Measurements from ENCODE around the gene BTBD16. TPM values are rescaled to one million over a fixed set of nuclear protein-coding genes. Genes with fewer than 3 reads are reported as not detected.

Gene BTBD16
- total and polyA plus RNA-seq, 2 donors (not counting 3 experiments of a cell fraction or from before 2014, with no cell fraction given): 0.04 TPM; not detected in 1

DNA sequence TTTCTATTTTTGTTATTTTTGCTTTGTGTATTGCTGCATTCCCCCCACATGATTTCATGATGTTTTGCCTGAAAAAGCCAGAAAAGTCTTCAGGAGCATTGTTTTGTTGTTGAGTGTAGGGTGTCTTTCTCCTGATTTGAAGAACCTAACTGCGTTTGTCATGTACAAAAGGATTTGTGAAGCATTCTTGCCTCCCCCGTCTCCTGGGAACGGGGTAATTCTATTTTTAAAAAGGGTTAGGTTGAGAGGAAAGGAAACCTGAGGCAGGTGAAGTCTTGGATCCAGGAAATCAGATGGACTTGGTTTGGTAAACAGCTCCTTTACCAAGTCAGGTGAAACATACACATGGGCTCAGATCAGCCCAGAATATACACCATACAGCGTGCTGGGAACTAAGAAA lies 26.0 kb upstream of the BTBD16 start:
- no peak for TF ChIP-seq JUN (IDR thresholded peaks at IDR 0.05; ENCODE audit: borderline replicate concordance, insufficient read depth, insufficient read length, low read depth)
- TF ChIP-seq EZH2 (IDR thresholded peaks at IDR 0.05; ENCODE audit: borderline replicate concordance, low read depth, low read length, severe bottlenecking): no peak
- TF ChIP-seq POLR2AphosphoS5 (IDR thresholded peaks at IDR 0.05; ENCODE audit: insufficient read depth, low read depth, low read length): no peak
- TF ChIP-seq GATA2 (IDR thresholded peaks at IDR 0.05; ENCODE audit: insufficient read depth, insufficient read length, low read depth, low read length): no peak
- no peak for TF ChIP-seq POLR2A (IDR thresholded peaks at IDR 0.05; ENCODE audit: low read depth, low read length)
- no peak for TF ChIP-seq MYC (IDR thresholded peaks at IDR 0.05; ENCODE audit: low read depth, low read length)
- TF ChIP-seq, protein P1, sequence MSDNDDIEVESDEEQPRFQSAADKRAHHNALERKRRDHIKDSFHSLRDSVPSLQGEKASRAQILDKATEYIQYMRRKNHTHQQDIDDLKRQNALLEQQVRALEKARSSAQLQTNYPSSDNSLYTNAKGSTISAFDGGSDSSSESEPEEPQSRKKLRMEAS (IDR thresholded peaks at IDR 0.05; ENCODE audit: insufficient read depth, insufficient read length): no peak
- TF ChIP-seq FOS (IDR thresholded peaks at IDR 0.05; ENCODE audit: borderline replicate concordance, insufficient read depth, low read length): no peak
- TF ChIP-seq, protein P2, sequence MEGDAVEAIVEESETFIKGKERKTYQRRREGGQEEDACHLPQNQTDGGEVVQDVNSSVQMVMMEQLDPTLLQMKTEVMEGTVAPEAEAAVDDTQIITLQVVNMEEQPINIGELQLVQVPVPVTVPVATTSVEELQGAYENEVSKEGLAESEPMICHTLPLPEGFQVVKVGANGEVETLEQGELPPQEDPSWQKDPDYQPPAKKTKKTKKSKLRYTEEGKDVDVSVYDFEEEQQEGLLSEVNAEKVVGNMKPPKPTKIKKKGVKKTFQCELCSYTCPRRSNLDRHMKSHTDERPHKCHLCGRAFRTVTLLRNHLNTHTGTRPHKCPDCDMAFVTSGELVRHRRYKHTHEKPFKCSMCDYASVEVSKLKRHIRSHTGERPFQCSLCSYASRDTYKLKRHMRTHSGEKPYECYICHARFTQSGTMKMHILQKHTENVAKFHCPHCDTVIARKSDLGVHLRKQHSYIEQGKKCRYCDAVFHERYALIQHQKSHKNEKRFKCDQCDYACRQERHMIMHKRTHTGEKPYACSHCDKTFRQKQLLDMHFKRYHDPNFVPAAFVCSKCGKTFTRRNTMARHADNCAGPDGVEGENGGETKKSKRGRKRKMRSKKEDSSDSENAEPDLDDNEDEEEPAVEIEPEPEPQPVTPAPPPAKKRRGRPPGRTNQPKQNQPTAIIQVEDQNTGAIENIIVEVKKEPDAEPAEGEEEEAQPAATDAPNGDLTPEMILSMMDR (IDR thresholded peaks at IDR 0.05; ENCODE audit: extremely low read depth in 1 of 2, insufficient read depth in 1 of 2, low read depth in 1 of 2, low read length in 2 of 2): no peak
- H3K9me1 ChIP-seq (replicated peaks; ENCODE audit: control insufficient read depth, extremely low read depth, insufficient read depth, low read length): no peaks in the 10 kb centered on the region
- no peak overlapping the region for H3K9ac ChIP-seq (replicated peaks; ENCODE audit: extremely low read depth, insufficient read depth, low read length)
- no peaks in the 10 kb centered on the region for H3K27me3 ChIP-seq (ENCODE audit: control insufficient read depth in 2 of 2, insufficient read depth in 2 of 2, low read length in 2 of 2)
- no TSS peak for BruUV-seq (replicated peaks)
- no peak overlapping the region for H2AFZ ChIP-seq (ENCODE audit: low read depth, low read length)
- no peaks in the 10 kb centered on the region for H3K4me1 ChIP-seq (ENCODE audit: control insufficient read depth, extremely low read depth, insufficient read depth, low read length)
- H3K27ac ChIP-seq (ENCODE audit: insufficient read depth, low read depth, low read length): no peak overlapping the region
- ChIA-PET CTCF (interaction anchor here (1.5 to 2.1 kb wide), 2 partner anchors 18 to 23 kb away, joined by 6 read pairs; no protein-coding TSS in a partner anchor), POLR2A (no interaction called here)
- FAIRE-seq (no peak), DNase-seq (ENCODE audit: low read depth, low spot score) (no peak)
- no peak overlapping the region for H3K4me3 ChIP-seq (replicated peaks in 1 of 3; ENCODE audit: insufficient read depth in 1 of 3, low read depth in 1 of 3, low read length in 3 of 3)
- no peak overlapping the region for H3K4me2 ChIP-seq (ENCODE audit: insufficient read depth, low read length)
- H3K36me3 ChIP-seq (ENCODE audit: control insufficient read depth in 2 of 2, extremely low read depth in 1 of 2, insufficient read depth in 2 of 2, low read length in 2 of 2): peaks cover 3 to 15% of the 10 kb centered on the region in 2 experiments
- H3K79me2 ChIP-seq (ENCODE audit: control insufficient read depth, insufficient read depth, low read length): no peaks in the 10 kb centered on the region
- H4K20me1 ChIP-seq (replicated peaks; ENCODE audit: control insufficient read depth, extremely low read depth, insufficient read depth, low read length): no peaks in the 10 kb centered on the region
- H3K9me3 ChIP-seq (replicated peaks; ENCODE audit: control insufficient read depth, insufficient read depth, low read length): no peaks in the 10 kb centered on the region
- dilution Hi-C loops (cut with MboI; ENCODE audit: extremely low pct_ligation_motif_present, low sequenced_read_pairs) (no loop called here), intact Hi-C loops (cut with micrococcal nuclease) (no loop called here)
